Right lung (tissue), 5 donors: ENCODE results near the gene DIP2C. TPM values are rescaled to one million over a fixed set of nuclear protein-coding genes. Genes with fewer than 3 reads are reported as not detected.
"Not testable (repeated sequence)": the region's sequence is repeated elsewhere in the genome, so short reads cannot be mapped to it uniquely, and the experiment has no call there.

Experiments
- DNase-seq, 2 donors: peaks; one replicate each; pipeline ENCODE4 v3.0.0-alpha.2; 2013
- polyA plus RNA-seq, 5 donors: library from polyadenylated mRNA; unstranded; fragments of 120-200 nt; gene quantifications; one replicate each; pipeline versions ENCODE4 v1.2.1 to v1.2.3, GENCODE V29; 2013; ENCODE audit warnings: inconsistent platforms in 1 of 5, low replicate concordance in 1 of 5; ENCODE audit not compliant: insufficient read length in 5 of 5, insufficient read depth in 1 of 5

DIP2C gene
- polyA plus RNA-seq, 5 donors = 15.8 to 20.3 (median 17.9) TPM

DNA sequence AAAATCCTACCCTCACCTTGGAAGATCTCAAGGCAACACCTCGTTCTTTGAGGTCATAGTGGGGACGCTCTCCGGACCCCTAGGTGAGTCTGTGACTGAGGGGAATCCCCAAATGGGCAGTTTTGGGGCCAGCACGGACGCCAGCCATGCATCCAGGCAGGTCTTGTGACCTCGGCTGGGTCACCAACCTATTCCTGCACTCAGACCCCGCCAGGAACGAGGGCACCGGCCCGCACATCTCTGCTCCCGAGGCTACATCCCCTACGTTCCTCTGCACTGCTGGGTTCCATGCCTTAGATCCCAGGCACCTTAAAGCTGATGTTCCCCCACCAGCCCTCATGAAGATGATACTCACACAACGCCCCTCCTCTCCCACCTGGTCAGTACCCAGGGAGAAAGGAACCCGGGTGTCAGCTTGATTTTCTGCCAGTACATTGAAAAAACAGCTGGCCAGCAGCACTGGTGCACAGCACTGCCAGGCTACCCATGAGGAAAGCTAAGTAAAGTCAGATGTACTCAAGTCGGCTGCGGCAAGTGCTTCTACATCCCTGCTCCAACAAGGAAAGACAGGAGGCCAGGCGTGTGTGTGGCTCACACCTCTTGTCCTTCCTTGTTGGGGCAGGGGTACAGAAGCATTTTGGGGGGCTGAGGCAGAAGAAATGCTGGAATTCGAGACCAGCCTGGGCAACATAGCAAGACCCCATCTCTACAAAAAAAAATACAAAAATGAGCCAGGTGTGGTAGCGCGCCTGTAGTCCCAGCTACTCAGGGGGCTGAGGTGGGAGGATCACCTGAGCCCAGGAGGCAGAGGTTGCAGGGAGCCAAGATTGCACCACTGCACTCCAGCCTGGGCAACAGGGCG is 48.1 kb downstream of the DIP2C start:
- no peak for DNase-seq

DNA sequence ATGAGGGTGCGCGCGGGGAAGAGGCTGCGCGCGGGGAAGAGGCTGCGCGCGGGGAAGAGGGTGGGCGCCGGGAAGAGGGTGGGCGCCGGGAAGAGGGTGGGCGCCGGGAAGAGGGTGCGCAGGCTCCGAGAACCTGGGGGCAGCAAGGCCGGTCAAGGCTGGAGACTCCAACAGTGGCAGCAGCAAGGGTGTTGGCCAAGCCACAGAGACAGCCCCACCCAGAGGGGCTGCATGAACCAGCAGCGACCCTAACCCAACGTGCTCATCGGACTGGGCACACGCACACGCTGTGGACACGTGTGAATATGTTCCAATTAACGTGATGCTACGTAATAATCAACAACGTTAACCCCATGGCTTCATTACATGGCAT is 48.8 kb downstream of the DIP2C start:
- no peak for DNase-seq

DNA sequence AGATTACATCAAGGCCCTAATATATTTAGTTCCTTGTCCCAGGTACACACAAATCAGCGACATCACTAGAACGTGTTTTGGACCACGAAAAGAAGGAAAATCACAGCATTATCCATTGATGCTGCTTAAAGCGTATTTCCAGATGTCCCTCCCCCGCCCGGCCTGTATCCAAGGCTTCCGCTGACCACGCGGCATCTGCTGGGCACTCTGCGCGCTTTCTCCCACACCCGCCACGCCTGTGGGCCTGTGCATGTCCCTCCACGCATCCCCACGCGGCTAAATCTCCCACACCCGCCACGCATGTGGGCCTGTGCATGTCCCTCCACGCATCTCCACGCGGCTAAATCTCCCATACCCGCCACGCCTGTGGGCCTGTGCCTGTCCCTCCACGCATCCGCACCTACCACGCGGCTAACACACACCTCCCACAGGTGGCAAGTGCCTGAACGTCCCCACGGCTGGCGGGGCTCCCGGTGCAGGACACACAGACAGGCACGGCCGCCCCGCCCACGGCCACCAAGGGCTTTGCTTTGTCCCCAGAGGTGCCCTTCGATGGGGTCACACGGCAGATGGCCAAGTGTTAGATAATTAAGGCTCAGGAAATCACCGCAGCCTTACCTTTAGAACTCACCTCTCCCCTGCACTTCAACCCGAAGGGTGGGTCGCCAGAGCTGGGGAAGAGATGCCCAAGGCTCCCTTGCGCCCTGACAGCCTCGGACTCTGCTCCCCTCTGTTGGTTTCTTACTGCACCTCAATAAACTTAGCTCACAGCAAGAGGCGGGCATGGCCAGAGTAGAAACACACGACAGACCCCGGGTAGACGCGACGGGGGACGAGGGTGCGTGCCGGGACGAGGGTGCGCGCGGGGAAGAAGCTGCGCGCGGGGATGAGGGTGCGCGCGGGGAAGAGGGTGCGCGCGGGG is 49.5 kb downstream of the DIP2C start:
- no peak for DNase-seq

DNA sequence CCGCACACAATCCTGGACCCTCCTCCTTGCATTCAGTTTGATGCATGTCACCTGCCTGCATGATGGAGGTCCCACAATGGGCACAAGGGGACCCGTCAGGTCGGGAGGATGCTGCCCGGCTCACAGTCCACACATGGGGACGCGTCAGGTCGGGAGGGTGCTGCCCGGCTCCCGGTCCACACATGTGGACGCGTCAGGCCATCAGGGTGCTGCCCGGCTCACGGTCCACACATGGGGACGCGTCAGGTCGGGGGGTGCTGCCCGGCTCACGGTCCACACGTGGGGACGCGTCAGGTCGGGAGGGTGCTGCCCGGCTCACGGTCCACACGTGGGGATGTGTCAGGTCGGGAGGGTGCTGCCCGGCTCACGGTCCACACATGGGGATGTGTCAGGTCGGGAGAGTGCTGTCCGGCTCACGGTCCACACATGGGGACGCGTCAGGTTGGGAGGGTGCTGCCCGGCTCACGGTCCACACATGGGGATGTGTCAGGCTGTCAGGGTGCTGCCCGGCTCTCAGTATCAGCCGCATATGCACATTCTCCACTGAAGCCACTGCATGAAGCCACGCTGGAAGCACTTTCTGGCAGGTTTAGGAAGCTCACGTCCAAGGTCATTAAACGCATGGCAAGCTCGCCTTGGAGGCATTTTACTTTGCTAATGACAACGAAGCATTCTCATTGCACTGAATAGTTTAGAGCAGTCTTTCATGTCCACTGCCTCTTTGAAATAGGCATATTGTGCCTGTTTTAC is 50.3 kb downstream of the DIP2C start:
- DNase-seq = no peak

DNA sequence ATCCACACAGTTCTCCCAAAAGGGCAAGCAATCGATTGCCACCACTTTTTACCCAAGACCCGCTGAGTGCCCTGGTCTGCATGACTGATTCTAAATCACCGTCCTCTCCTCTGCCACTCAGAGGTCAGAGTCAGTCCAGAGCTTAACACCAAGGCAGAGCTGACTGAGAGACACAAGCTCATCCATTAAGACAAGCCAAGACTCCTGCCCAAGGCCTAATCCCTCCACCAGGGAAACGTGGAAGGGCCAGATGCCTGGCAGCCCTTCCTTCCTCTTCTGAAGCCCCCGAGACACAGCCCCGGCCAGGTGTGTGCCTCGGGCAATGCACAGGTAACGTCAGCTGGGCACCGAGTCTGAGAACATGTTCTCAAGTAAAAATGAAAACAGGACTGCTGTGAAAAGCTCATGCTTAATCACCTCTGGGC is 51.7 kb downstream of the DIP2C start:
- DNase-seq = no peak

DNA sequence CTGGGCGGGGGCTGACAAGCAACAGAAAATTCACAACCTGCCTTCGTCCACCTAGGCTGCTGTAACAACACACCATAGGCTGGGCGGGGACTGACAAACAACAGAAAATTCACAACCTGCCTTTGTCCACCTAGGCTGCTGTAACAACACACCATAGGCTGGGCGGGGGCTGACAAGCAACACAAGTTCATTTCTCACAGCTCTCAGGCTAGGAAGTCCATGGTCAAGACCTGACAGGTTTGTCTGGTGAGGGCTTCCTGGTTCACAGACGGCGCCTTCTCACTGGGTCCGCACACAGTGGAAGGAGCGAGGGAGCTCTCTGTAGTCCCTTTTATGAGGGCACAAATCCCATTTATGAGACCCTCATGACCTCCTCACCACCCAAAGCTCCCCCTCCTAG is 52.2 kb downstream of the DIP2C start:
- DNase-seq = no peak

DNA sequence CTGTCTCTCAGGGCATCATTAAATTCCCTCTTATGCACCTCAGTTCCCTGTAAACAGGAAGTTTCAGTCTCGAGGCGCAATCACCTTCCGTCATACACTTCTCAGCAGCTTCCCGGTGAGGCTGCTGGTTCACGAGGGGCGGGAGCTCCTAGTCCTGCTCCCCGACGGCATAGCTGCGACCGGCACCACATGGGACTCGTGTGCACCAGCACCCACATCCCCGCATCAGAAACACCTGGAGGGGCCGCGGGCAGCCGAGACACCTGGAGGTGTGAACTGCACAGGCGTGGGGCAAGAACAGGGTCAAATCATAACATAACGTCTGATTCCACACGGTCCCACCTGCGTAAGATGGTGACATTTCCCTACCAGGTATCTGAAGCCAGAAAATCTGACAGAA is 52.7 kb downstream of the DIP2C start:
- DNase-seq = no peak

DNA sequence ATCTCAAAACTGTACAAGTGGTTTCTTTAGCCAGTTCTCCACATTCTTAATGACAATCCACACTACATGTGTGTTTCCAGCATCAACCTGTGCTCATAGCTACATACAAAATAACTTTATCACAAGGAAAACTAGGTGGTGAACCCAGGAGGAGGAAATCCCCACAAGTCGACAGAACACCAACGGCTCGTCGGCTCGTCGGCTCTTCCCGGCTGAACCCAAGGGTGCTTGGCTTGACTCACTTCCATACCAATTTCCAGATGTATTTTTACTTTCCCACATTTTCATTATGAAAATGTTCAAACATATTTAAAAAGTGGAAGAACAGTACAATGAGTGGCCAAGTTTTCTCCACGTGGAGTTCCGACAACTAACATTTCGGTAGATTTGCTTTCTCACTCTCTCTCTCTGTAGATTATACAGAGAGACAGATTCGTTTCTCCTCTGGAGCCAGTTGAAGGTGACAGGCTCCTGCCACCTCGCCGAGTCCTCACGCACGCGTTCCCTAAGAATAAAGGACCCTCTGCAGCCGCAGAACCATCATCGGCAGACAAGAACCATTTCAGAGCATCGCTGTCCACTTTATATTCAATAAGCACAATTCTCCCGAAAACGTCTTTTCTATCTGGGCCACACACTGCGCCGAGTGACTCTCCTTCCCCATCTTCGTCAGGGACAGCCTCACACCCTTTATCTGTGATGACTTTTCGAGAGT is 53.3 kb downstream of the DIP2C start:
- DNase-seq = no peak

DNA sequence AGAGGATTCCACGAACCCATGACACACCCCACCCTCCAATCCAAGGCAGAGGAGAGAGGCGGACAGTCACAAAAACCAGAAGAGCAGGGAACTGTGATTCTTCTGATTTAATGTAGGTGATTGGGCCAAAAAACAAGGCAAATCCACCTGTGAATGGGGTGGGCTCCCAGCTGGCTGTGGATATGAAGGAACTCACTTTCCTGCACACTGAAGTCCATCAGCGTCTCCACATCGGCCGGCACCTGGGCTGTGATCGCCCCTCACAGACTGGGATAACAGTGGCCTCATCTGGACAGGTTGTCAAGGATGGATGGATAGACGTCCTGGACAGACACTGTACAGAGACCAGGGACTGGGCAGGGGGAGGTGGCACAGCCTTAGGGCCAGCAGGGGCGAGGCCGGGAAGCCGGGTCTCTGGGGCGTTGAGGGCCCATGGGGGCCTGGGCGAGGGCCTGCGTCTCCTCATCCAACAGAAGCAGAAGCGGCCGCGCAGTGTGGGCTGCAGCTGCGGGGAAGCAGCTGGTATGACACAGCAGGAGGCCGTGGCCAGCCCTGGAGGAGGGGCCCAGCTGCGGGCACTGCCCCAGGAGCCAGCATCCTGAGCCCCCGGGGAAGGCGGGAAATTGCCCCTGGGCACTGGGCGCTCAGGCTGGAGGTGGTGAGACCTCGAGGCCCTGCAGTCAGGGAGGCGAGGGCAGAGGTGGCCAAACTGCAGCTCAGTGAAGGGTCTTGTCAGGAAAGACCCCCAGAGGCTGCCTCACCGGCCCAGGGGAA is 54.2 kb downstream of the DIP2C start:
- no peak for DNase-seq

DNA sequence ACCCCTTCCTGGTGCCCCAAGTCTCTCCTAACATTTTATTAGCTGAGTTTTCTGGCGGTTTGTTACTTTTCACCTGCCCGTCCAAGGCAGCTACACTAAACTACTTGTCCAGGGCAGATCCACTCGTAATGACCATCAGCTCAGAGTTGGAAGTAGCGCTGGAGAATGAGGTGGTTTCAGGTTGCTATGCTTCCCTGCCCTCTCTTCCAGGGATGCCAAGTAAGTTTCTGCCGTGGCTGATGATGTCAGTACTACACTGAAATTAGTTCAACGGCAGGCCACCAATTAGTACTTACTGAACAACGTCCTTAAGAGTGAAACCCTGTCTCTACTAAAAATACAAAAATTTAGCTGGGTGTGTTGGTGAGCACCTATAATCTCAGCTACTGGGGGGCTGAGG is 55.2 kb downstream of the DIP2C start:
- no peak for DNase-seq

DNA sequence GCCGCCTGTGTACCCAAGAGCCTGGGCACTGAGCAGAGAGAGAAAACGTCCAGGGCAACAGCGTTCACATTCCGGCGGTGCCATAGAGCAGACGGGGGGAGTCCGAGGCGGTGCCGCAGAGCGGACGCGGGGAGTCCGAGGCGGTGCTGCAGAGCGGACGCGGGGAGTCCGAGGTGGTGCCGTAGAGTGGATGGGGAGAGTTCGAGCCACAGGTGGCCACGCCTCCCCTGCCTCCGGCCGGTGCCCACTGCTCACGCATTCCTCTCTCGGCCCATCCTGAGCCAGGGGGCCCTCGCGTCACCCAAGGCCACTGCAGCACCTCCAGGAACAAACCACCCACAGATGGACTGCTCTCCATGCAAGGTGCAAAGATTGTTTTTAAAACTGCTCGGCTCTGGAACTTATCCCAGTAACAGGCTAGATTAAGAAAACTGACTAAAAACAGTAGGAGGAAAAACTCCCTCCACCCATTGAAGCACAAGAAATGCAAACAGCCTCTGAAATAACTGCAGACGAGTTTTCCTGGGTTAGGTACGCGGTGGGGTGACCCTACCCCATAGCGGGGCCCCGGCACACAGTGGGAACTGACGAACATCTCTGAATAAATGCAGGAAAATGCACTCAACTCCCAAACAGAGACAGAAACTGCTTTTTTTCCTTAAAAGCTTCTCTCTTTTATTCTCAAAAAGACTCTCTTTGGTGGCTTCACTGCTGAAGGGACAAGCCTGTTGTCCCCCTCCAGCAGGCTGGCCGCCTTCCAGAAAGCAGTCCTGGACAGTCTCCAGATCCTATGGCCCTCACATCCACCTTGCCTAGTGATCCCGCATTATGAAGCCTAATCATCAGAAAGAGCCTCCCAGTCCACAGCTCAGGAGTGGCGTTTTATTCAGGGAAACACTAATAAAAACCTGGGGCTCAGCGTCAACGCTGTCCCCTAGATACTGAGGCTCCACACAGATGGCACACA is 55.9 kb downstream of the DIP2C start:
- DNase-seq = no peak

DNA sequence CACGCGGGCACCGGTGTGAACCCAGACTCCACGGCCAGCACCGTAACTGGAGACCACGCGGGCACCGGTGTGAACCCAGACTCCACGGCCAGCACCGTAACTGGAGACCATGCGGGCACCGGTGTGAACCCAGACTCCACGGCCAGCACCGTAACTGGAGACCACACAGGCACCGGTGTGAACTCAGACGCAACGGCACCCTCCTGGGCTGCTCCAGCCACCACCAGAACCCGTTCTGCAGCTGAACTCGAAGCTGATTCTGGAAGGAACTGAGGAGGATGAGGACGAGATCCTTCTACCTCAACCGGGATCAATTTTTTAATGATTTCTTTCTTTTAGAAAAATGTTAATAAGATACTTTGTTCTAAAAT is 56.7 kb downstream of the DIP2C start:
- DNase-seq = not testable (repeated sequence)

DNA sequence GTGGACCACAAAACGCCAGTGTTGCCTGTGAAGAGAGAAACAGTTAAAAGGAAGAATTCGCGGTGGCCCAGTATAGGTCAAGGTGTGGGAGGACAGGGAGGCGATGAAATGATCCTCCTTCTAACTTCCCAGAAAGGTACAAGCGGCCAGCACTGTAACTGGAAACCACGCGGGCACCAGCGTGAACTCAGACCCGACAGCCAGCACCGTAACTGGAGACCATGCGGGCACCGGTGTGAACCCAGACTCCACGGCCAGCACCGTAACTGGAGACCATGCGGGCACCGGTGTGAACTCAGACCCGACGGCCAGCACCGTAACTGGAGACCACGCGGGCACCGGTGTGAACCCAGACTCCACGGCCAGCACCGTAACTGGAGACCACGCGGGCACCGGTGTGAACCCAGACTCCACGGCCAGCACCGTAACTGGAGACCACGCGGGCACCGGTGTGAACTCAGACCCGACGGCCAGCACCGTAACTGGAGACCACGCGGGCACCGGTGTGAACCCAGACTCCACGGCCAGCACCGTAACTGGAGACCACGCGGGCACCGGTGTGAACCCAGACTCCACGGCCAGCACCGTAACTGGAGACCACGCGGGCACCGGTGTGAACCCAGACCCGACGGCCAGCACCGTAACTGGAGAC is 57.2 kb downstream of the DIP2C start:
- not testable (repeated sequence) for DNase-seq

DNA sequence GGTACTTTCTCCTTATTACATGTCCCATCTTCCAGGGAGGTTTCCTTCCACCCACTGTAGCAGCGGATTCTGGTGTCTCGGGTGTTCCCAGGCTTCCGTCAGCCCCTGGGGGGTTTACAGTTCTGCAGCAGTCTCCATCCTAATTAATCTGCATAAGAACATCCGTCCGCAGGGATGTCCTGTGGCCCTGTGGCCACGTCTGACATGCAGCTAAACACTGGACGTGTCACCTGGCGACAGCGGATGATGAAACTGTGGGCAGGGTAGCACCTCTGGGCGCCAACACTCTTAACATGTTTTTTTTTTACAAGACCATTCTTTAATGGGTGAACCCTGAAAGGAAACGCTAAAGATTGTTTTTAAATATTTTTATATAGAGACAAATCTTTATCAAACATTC is 58.2 kb downstream of the DIP2C start:
- DNase-seq = no peak

DNA sequence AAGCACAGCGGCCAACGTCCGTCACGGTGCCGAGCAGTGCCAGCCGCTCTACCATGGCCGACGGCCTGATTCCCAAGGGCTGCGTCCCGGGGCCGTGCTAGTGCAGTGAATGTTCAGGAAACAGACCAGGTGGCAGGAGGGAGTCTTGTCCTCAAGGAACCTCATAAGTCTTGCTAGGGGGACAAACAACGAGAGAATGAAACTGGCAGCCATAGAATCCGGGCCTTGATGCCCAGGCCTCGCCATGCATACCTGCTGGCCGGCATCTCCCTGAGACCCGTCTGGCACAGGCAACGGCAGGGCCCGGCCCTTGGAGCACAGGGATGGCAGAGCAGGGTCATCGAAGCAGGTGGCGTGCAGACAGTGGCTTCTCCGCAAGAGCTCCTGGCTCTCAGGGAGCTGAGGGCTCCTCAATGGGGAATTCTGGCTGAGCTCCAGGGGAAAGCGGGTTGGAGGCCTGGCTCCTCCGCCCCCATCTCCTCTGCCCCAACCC is 58.8 kb downstream of the DIP2C start:
- no peak for DNase-seq

DNA sequence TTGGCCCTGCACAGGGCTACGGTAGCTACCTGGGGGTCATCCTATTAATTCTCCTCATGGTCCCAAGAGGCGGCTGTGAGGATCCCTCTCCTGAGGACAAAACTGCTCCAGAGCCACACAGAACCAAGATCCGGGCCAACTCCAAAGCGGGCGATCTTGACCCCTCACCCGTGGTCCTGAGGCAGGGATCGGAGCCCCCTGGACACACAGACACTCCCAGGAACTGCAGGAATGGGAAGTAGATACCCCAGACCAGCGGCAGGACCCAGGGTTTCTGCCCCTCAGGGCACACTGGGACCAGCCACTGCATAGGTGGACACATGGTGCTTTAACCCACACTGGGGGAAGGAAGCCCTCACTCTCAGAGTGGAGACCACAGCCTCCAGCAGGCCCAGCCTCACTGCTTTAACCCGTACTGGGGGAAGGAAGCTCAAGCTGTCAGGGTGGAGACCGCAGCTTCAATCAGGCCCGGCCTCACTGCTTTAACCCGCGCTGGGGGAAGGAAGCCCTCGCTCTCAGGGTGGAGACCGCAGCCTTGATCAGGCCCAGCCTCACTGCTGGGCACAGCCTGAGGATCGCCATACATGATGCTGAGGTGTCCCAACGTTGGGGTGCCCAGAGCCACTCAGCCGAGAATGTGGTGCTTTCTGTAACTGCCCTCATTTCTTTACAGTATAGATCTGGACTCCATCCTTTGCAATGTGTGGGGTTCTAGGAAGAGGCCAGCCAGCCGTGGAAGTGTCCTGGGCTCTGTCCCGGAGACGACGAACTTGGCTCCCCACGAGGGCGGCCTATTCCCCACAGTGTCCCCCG is 60.1 kb downstream of the DIP2C start:
- DNase-seq = no peak

DNA sequence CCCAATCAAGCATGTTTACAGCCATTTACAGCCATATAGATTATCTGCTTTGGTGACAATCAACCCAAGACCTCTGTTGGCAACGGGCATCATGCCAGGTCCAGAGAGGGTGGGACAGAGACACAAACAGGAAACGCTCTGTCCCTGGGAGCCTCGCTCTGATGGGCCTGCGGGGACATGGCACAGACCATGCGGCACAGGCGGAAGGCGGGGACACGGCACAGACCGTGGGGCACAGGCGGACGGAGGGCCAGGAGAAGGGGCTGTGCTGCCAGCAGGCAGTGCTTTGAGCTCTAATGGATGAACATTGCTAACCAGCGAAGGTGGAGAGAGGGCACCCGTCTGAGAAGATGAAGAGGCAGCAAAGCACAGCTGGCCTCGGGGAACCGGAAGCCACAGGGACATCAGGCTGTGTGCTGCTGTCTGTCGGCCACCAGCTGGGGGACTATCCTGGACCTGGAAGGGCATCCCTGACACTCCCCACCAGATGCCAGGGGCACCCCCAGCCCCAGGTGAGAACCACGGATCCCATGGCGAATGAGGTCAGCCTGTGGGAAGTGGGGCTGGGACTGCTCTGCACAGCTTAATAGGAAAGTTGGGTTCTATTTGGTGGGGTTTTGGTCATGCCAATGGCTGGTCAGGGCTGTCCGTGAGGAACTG is 61.0 kb downstream of the DIP2C start:
- DNase-seq = no peak
